Natural killer cell (primary cell): ENCODE measurements around the gene ITGB5. TPM values are rescaled to one million over a fixed set of nuclear protein-coding genes. Genes with fewer than 3 reads are reported as not detected.

Experiments
- ATAC-seq, 3 donors: fragments of 150-1000 bp in 2 of 3; fragments of 200-7000 bp in 1 of 3; cut with Tn5 transposase; 1 replicate in 1 of 3; 2 replicates in 2 of 3; pipeline ENCODE4 v1.10.0; 2021; ENCODE audit warnings: mild to moderate bottlenecking in 2 of 3, moderate library complexity in 2 of 3
- DNase-seq, 2 donors: peaks; one replicate each; pipeline versions ENCODE4 v3.0.0 to v3.0.0-alpha.2; 2013 to 2021; ENCODE audit warnings: mixed read lengths in 1 of 2
- H3K27ac ChIP-seq: one replicate; pipeline ENCODE4 v1.5.1; 2013; ENCODE audit warnings: mild to moderate bottlenecking, low read length
- H3K27me3 ChIP-seq: one replicate; pipeline ENCODE4 v1.6.1; 2013; ENCODE audit warnings: low read length; ENCODE audit not compliant: control insufficient read depth, insufficient read depth
- H3K36me3 ChIP-seq: one replicate; pipeline ENCODE4 v1.6.1; 2013; ENCODE audit warnings: low read length; ENCODE audit not compliant: control insufficient read depth, insufficient read depth
- H3K4me1 ChIP-seq: one replicate; pipeline ENCODE4 v1.6.1; 2013; ENCODE audit warnings: low read length; ENCODE audit not compliant: control insufficient read depth, insufficient read depth
- H3K4me3 ChIP-seq: one replicate; pipeline ENCODE4 v1.5.1; 2013; ENCODE audit warnings: low read length
- H3K9me3 ChIP-seq: one replicate; pipeline ENCODE4 v1.6.1; 2013; ENCODE audit warnings: low read length; ENCODE audit not compliant: control insufficient read depth, insufficient read depth
- H3K27ac Mint-ChIP-seq, 2 donors: one replicate each; pipeline ENCODE4 v1.8.0; 2022; ENCODE audit warnings: mild to moderate bottlenecking in 2 of 2, mixed read lengths in 2 of 2, moderate library complexity in 1 of 2
- H3K27me3 Mint-ChIP-seq, 2 donors: one replicate each; pipeline ENCODE4 v1.8.0; 2022; ENCODE audit warnings: low read depth in 2 of 2, mixed read lengths in 2 of 2
- H3K36me3 Mint-ChIP-seq: one replicate; pipeline ENCODE4 v1.8.0; 2022; ENCODE audit warnings: mixed read lengths
- H3K4me1 Mint-ChIP-seq, 2 donors: one replicate each; pipeline ENCODE4 v1.8.0; 2022; ENCODE audit warnings: mixed read lengths in 2 of 2
- H3K4me3 Mint-ChIP-seq: one replicate; pipeline ENCODE4 v1.8.0; 2022; ENCODE audit warnings: mild to moderate bottlenecking, moderate library complexity, mixed read lengths
- H3K9me3 Mint-ChIP-seq, 2 donors: one replicate each; pipeline ENCODE4 v1.8.0; 2022; ENCODE audit warnings: mixed read lengths in 2 of 2
- CTCF ChIP-seq: fragments of 200-600 bp; IDR thresholded peaks from one replicate; pipeline ENCODE4 v1.8.0; 2022; ENCODE audit warnings: antibody characterized with exemption
- WGBS: methylation state at CpG from one replicate; pipeline ENCODE4 v1.1.7; 2013; ENCODE audit warnings: missing lambda C conversion rate; ENCODE audit not compliant: insufficient coverage; 5-methylcytosine and 5-hydroxymethylcytosine counted together
- intact Hi-C: fragments of 100-400 bp; cut with micrococcal nuclease; formaldehyde crosslinking; loops from one replicate; pipeline ENCODE4 v1.14.2; 2022
- total RNA-seq, 4 donors: library from RNA; stranded (reverse); fragments of 120-200 nt in 1 of 4; gene quantifications; one replicate each; pipeline versions ENCODE4 v1.2.3 to v1.2.4, GENCODE V29; 2013 to 2022

ITGB5 gene
- total RNA-seq, 3 donors from 2014 or later (not counting 1 experiment from before 2014, with no cell fraction given): 1.0 to 8.4 (median 5.4) TPM

GRCh38 chr3:124770336-124771082 is 116.7 kb downstream of the ITGB5 start:
- intact Hi-C loops: no loop called here
- Mint-ChIP-seq H3K4me1 (peaks cover 0 to 5% of the 10 kb centered on the region in 2 donors), H3K4me3 (no peak overlapping the region), H3K27ac (no peak overlapping the region), H3K27me3 (peaks cover 13 to 16% of the 10 kb centered on the region in 2 donors), H3K36me3 (no peaks in the 10 kb centered on the region), H3K9me3 (no peaks in the 10 kb centered on the region)
- no peak for TF ChIP-seq CTCF
- Histone ChIP-seq H3K27me3 (no peaks in the 10 kb centered on the region), H3K9me3 (no peaks in the 10 kb centered on the region), H3K4me3 (no peak overlapping the region), H3K4me1 (no peaks in the 10 kb centered on the region), H3K36me3 (no peaks in the 10 kb centered on the region), H3K27ac (no peak overlapping the region)
- ATAC-seq: no peak
- WGBS: 78% methylated on average over 10 of the region's 10 CpGs
- DNase-seq: no peak

- WGBS: 71% methylated on average over 9 of the region's 9 CpGs
- H3K4me3 Mint-ChIP-seq: no peak overlapping the region
- intact Hi-C loops: loop anchor here (10.0 kb wide), 1 partner anchor 665 kb away; no protein-coding TSS in a partner anchor
- ATAC-seq: no peak
- H3K27ac Mint-ChIP-seq: no peak overlapping the region
- Histone ChIP-seq H3K4me1 (no peaks in the 10 kb centered on the region), H3K9me3 (no peaks in the 10 kb centered on the region), H3K27ac (no peak overlapping the region), H3K27me3 (no peaks in the 10 kb centered on the region), H3K36me3 (no peaks in the 10 kb centered on the region), H3K4me3 (no peak overlapping the region)
- H3K27me3 Mint-ChIP-seq: peaks cover 9 to 16% of the 10 kb centered on the region in 2 donors
- H3K4me1 Mint-ChIP-seq: peaks cover 0 to 5% of the 10 kb centered on the region in 2 donors
- H3K9me3 Mint-ChIP-seq: no peaks in the 10 kb centered on the region
- no peak for TF ChIP-seq CTCF
- no peak for DNase-seq
- H3K36me3 Mint-ChIP-seq: no peaks in the 10 kb centered on the region
Measured at GRCh38 chr3:124769462-124769861, 117.7 kb downstream of the ITGB5 start.

- no peak overlapping the region for H3K4me3 Mint-ChIP-seq
- WGBS: 49% methylated on average over 7 of the region's 7 CpGs
- H3K36me3 ChIP-seq: no peaks in the 10 kb centered on the region
- H3K27ac Mint-ChIP-seq: no peak overlapping the region
- TF ChIP-seq CTCF: no peak
- no peaks in the 10 kb centered on the region for H3K36me3 Mint-ChIP-seq
- no peak overlapping the region for H3K4me3 ChIP-seq
- H3K4me1 ChIP-seq: no peaks in the 10 kb centered on the region
- no peak overlapping the region for H3K27ac ChIP-seq
- ATAC-seq (peak in 2 of 3 donors; percentile 46 to 53), DNase-seq (peak in 1 of 2 donors; percentile 18)
- no peaks in the 10 kb centered on the region for H3K9me3 Mint-ChIP-seq
- no peaks in the 10 kb centered on the region for H3K27me3 ChIP-seq
- H3K9me3 ChIP-seq: no peaks in the 10 kb centered on the region
- H3K27me3 Mint-ChIP-seq: peaks cover 9 to 16% of the 10 kb centered on the region in 2 donors
- H3K4me1 Mint-ChIP-seq: peaks cover 0 to 5% of the 10 kb centered on the region in 2 donors
- intact Hi-C loops: loop anchor here (10.0 kb wide), 1 partner anchor 666 kb away; no protein-coding TSS in a partner anchor
Measured at GRCh38 chr3:124768812-124769211, 118.4 kb downstream of the ITGB5 start.
